Measurements from ENCODE around the gene TP53BP2. TPM values are rescaled to one million over a fixed set of nuclear protein-coding genes. Genes with fewer than 3 reads are reported as not detected.

Gene TP53BP2
- total RNA-seq, 1 donor from 2014 or later = 31.9 TPM

DNA sequence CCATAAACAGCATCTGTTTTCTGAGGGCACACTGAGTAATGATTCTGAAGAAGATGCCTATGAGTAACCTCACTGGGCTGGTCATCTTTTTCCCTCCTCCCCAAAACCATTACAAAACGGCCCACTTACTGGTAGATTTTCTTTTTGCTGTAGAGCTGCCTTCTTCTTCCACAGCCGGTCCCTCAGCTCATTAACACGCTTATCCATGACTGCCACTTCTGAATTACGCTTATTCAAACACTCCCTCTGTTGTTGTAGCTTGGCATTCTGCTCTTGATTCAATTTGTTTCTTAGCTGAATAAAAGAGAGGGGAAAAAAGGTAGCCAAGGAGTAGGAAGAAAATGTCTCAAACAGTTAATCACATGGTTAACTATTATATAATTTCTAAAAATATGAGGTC is 43.1 kb downstream of the TP53BP2 start:
- intact Hi-C loops (cut with DNase I) = no loop called here
- no peaks in the 10 kb centered on the region for H3K27me3 ChIP-seq
- H3K27ac ChIP-seq = no peak overlapping the region
- no peaks in the 10 kb centered on the region for H3K4me1 ChIP-seq
- H3K4me3 ChIP-seq = no peak overlapping the region
- no peak for DNase-seq (ENCODE audit: extremely low spot score in 2 of 2)
- no peaks in the 10 kb centered on the region for H3K9me3 ChIP-seq
- peaks cover 0 to 62% of the 10 kb centered on the region in 2 donors for H3K36me3 ChIP-seq
- TF ChIP-seq POLR2A (IDR thresholded peaks at IDR 0.05) (no peak), POLR2AphosphoS5 (IDR thresholded peaks at IDR 0.05; ENCODE audit: insufficient read depth in 1 of 2, low read depth in 1 of 2) (no peak)
- TF ChIP-seq, protein P1, sequence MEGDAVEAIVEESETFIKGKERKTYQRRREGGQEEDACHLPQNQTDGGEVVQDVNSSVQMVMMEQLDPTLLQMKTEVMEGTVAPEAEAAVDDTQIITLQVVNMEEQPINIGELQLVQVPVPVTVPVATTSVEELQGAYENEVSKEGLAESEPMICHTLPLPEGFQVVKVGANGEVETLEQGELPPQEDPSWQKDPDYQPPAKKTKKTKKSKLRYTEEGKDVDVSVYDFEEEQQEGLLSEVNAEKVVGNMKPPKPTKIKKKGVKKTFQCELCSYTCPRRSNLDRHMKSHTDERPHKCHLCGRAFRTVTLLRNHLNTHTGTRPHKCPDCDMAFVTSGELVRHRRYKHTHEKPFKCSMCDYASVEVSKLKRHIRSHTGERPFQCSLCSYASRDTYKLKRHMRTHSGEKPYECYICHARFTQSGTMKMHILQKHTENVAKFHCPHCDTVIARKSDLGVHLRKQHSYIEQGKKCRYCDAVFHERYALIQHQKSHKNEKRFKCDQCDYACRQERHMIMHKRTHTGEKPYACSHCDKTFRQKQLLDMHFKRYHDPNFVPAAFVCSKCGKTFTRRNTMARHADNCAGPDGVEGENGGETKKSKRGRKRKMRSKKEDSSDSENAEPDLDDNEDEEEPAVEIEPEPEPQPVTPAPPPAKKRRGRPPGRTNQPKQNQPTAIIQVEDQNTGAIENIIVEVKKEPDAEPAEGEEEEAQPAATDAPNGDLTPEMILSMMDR (IDR thresholded peaks at IDR 0.05) = no peak

DNA sequence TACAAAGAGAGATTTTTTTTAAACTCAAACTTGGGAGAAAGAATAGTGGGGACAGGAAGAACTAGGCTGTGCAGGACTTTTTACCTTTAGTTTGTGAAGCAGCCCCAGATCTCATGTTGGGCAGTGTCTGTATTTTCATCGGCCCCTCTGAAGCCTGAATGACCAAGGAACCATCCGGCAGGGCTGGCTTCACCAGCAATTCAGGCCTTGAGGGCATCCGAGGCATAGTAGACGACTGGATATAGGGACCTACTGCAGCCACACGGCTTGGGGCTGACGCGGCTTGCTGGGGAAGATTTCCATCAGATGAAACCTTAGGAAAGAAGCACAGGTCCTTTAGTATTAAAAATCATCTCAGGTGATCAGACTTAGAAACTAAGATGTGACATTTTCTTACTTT is 43.7 kb downstream of the TP53BP2 start:
- Histone ChIP-seq H3K9me3 (no peaks in the 10 kb centered on the region), H3K4me1 (no peaks in the 10 kb centered on the region), H3K27ac (no peak overlapping the region), H3K4me3 (no peak overlapping the region), H3K27me3 (no peaks in the 10 kb centered on the region), H3K36me3 (peaks cover 0 to 67% of the 10 kb centered on the region in 2 donors)
- TF ChIP-seq POLR2A (IDR thresholded peaks at IDR 0.05) (no peak), POLR2AphosphoS5 (IDR thresholded peaks at IDR 0.05; ENCODE audit: insufficient read depth in 1 of 2, low read depth in 1 of 2) (no peak)
- TF ChIP-seq, protein P1 (IDR thresholded peaks at IDR 0.05) = no peak
- intact Hi-C loops (cut with DNase I) = no loop called here
- DNase-seq (ENCODE audit: extremely low spot score in 2 of 2) = no peak

DNA sequence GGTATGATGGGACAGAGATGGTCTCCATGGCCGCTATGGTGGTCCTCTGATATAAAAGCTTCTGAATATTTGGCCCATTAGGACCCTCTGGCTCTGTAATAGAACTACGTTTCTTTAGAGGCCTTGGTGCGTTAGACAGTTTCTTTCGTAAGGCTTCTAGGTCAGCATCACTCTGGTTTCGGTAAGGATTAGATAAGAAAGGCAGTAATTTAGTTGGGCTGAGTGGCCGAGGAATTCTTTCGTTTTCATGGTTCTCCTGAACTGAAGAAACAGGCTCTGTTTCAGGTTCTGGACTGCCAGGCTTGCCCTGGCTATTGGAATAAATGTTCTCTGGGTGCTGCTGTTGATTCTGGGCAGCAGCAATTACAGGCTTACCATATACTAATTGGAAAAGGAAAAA is 49.5 kb downstream of the TP53BP2 start:
- peaks cover 6% of the 10 kb centered on the region for H3K4me1 ChIP-seq
- peaks cover 0 to 61% of the 10 kb centered on the region in 2 donors for H3K36me3 ChIP-seq
- TF ChIP-seq POLR2AphosphoS5 (IDR thresholded peaks at IDR 0.05; ENCODE audit: insufficient read depth in 1 of 2, low read depth in 1 of 2) (no peak), POLR2A (IDR thresholded peaks at IDR 0.05) (no peak)
- TF ChIP-seq, protein P1 (IDR thresholded peaks at IDR 0.05) = no peak
- no peaks in the 10 kb centered on the region for H3K9me3 ChIP-seq
- intact Hi-C loops (cut with DNase I) = no loop called here
- no peak overlapping the region for H3K4me3 ChIP-seq
- H3K27ac ChIP-seq = no peak overlapping the region
- no peak for DNase-seq (ENCODE audit: extremely low spot score in 2 of 2)
- no peaks in the 10 kb centered on the region for H3K27me3 ChIP-seq

DNA sequence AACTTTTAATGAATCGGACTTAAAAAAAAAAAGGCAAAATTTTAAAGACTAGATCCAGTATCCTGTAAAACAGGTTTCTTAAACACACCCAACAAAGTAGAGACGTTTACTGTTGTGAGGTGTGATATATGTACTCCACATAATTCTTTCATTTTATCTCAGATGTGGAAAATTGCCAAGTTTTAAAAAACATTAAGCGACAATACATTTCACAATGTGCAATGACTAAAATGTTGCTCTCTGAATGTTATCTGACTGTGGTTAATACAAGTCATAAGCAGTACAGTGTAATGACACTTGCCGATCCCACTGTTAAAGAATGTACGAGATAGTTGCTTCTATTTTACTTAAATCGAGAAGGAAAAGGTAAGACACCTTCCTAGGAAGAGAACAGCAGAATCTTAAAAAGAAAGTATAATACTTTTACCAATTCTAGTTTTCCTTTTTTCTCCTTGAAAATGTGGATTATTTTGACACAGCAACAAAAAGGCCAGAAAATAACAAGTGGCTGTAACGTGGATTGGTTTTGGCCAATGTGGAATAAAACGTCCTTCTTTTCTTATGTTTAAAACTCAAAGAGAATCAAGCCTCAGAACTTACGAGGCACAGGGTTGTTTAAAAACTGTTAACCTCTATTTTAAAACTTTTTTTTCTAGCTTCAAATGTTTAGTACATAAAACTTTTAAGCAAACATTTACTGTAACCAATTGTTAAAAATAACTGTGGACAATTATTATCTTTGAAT is 51.4 kb downstream of the TP53BP2 start:
- DNase-seq (ENCODE audit: extremely low spot score in 2 of 2) = no peak
- intact Hi-C loops (cut with DNase I) = no loop called here
- no peaks in the 10 kb centered on the region for H3K27me3 ChIP-seq
- H3K4me3 ChIP-seq = no peak overlapping the region
- peaks cover 0 to 44% of the 10 kb centered on the region in 2 donors for H3K36me3 ChIP-seq
- H3K9me3 ChIP-seq = no peaks in the 10 kb centered on the region
- peaks cover 6% of the 10 kb centered on the region for H3K4me1 ChIP-seq
- no peak overlapping the region for H3K27ac ChIP-seq
- peak in 1 of 2 donors; percentile 42 for TF ChIP-seq POLR2AphosphoS5 (IDR thresholded peaks at IDR 0.05; ENCODE audit: insufficient read depth in 1 of 2, low read depth in 1 of 2)
- no peak for TF ChIP-seq POLR2A (IDR thresholded peaks at IDR 0.05)

DNA sequence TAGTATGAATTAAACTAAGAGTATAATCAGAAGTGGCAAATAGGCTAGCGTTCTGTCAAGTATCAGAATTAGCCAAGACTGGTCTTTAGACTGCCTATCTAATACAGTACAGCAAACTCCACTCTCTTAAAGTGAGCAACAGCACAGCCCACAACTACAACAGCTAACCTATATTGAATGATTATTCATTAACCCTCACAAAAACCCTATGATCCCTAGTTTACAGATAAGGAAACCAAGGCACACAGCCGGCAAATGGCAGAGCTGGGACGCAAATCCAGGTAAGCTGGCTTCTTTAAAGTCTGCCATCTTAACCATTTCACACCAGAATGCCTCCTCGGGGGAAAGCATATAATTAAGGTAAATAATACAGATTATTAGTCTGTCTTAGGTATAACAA is 52.0 kb downstream of the TP53BP2 start:
- DNase-seq (ENCODE audit: extremely low spot score in 2 of 2) = no peak
- peaks cover 6% of the 10 kb centered on the region for H3K4me1 ChIP-seq
- peaks cover 0 to 46% of the 10 kb centered on the region in 2 donors for H3K36me3 ChIP-seq
- no peak overlapping the region for H3K27ac ChIP-seq
- no peaks in the 10 kb centered on the region for H3K9me3 ChIP-seq
- H3K27me3 ChIP-seq = no peaks in the 10 kb centered on the region
- intact Hi-C loops (cut with DNase I) = no loop called here
- TF ChIP-seq POLR2AphosphoS5 (IDR thresholded peaks at IDR 0.05; ENCODE audit: insufficient read depth in 1 of 2, low read depth in 1 of 2) = no peak
- TF ChIP-seq POLR2A (IDR thresholded peaks at IDR 0.05) = no peak
- TF ChIP-seq, protein P1 (IDR thresholded peaks at IDR 0.05) = no peak
- no peak overlapping the region for H3K4me3 ChIP-seq
